ENCODE results near the gene PNN.
"Not testable (repeated sequence)": the region's sequence is repeated elsewhere in the genome, so short reads cannot be mapped to it uniquely, and the experiment has no call there.

The PNN gene

GRCh38 chr14:39181026-39181692, 6.1 kb downstream of the PNN start:
- DNase-seq (ENCODE audit: low read depth in 2 of 2), result no peak

- DNase-seq (ENCODE audit: low read depth in 2 of 2), result no peak
These were observed 6.6 kb downstream of the PNN start for GRCh38 chr14:39181693-39182047.

DNA sequence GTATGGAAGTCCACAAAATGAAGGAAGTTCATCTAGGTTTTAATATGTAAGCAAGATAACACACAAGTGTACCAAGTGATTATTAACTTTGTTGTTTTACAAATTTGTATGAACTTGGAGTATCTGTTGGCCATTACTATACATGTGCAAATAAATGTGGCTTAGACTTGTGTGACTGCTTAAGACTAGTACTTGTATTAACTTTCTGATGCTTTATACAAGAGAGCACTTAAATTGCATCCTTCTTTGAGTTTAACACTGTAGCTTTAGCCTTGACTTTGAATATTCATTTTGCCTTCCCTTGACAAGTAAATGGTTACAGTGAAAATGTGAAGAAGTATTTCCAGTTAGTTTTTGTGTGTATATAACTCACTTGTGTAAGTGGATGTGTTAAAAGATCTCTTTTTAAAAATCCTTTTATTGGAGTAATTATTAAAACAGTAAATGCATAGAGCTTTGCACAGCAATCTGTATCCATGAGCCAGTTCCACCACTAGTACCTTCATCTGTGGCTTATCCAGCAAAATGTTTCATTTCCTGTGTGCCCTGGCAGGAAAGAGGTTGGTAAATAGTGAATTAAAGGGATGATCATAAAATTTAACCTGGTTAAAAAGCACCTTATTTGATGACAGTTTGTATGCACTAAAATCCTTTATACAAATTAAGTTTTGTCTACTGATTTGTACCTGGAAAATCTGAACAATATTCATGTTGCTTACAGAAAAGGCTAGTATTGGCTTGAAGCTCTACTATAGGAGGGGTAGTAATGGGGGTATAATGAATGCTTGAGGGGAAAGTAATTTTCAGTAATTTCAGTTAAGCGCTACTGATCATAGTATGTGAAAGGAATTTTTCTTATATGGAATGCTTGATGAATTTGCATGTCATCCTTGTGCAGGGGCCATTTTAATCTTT, 8.0 kb downstream of the PNN start:
- DNase-seq (ENCODE audit: low read depth in 2 of 2), result no peak

GRCh38 chr14:39183685-39184003, 8.6 kb downstream of the PNN start:
- DNase-seq (ENCODE audit: low read depth in 2 of 2), result not testable (repeated sequence)

- no peak for DNase-seq (ENCODE audit: low read depth in 2 of 2)
These were observed 9.7 kb downstream of the PNN start for GRCh38 chr14:39184628-39185255.

DNA sequence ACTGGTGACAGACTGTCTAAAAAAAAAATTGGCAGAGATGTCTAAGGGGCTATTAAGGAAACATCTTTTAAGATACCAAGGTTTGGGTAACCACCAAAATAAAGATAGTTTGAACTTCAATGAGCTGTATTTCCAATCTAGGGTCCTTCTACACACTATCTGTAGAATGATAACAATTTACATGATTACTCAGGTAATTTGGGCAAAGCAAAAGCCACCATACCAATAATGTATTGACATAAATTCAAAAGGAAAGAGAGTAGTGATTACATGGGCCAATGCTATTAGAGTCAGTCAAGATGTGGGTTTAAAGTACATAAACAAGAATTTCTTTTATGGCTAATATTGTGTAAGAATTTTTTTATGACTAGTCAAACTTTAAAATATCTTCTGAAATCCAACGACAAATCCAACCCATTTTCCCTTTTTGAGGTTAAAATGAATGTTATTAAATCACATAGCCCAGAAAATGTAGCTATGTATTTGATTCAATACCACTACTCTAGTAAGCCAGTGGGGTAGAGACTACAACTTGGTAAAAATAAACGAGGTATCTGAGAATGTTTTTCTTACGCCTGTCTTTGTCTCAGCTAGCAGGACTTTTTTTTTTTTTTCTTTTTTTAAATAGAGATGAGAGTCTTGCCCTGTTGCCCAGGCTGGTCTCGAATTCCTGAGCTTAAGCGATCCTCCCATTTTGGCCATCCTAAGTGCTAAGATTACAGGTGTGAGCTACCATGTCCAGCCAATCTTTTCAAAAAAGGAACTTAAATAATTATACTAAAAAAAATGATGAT, 10.4 kb downstream of the PNN start:
- no peak for DNase-seq (ENCODE audit: low read depth in 2 of 2)

DNA sequence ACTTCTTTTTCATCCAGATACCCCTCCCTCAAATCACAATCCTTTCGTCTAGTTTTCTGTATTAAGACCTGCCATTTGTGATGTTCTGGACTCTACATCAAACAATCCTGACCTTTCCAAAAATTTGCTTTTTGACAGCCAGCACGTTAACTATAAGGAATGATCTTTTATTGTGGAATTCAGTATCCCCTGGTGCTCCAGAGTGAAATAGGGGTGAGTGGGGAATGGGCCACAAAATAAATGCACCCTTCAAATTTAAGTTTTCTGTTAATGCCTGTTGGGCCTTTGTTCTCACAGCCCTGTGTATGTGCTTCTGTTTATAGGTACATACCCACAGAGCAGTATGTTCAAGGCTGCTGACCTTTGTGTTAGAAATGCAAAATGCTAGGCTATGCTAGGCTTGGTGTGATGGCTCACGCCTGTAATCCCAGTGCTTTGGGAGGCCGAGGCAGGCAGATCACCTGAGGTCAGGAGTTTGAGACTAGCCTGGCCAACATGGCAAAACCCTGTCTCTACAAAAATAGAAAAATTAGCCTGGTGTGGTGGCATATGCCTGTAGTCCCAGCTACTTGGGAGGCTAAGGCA, 12.0 kb downstream of the PNN start:
- DNase-seq (ENCODE audit: low read depth in 2 of 2), result no peak

GRCh38 chr14:39203659-39204606, 28.9 kb downstream of the PNN start:
- DNase-seq (ENCODE audit: low read depth in 2 of 2), result no peak

GRCh38 chr14:39207430-39207829, 32.4 kb downstream of the PNN start:
- not testable (repeated sequence) for DNase-seq (ENCODE audit: low read depth in 2 of 2)

DNA sequence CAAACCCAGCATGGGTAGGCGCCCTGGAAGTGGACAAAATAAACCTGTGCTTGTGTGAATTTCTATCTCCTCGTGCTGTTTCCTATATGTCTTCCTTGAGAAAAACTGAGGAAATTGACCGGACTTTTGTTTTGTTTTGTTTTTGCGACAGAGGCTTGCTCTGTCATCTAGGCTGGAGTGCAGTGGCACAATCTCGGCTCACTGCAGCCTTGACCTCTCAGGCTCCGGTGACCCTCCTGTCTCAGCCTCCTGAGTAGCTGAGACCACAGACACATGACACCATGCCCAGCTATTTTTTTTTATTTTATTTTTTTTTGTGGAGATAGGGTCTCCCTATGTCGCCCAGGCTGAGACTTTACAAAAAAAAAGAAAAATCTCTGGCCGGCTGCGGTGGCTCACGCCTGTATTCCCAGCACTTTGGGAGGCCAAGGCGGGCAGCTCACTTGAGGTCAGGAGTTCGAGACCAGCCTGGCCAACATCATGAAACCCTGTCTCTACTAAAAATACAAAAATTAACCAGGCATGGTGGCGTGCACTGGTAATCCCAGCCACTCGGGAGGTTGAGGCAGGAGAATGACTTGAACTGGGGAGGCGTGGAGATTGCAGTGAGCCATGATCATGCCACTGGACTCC, 36.2 kb downstream of the PNN start:
- no peak for DNase-seq (ENCODE audit: low read depth in 2 of 2)

DNA sequence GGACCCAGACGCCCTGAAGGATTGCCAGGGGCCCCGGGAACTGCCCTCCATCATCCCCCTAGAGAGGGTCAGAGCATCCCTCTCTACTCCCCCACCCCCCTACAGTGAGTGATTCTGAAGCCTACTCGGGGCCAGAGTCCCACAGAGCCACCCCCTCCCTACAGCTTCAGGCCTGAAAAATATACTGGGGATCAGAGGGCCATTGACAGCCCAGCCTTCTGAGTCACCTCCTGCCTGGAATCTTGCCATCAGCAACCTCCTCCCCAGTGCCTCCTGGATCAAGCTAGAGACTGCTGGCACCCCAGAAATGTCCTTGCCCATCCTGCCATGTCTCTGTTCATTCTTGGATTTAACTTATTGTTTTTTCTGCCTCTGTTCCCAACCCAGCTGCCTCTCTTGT, 37.0 kb downstream of the PNN start:
- DNase-seq (ENCODE audit: low read depth in 2 of 2), result no peak

- DNase-seq (ENCODE audit: low read depth in 2 of 2), result no peak
These were observed 37.6 kb downstream of the PNN start for GRCh38 chr14:39212693-39213092.

- no peak for DNase-seq (ENCODE audit: low read depth in 2 of 2)
These were observed 42.3 kb downstream of the PNN start for GRCh38 chr14:39217214-39217879.

GRCh38 chr14:39218171-39218769, 43.2 kb downstream of the PNN start:
- DNase-seq (ENCODE audit: low read depth in 2 of 2), result no peak

GRCh38 chr14:39219075-39219499, 44.0 kb downstream of the PNN start:
- DNase-seq (ENCODE audit: low read depth in 2 of 2), result no peak

DNA sequence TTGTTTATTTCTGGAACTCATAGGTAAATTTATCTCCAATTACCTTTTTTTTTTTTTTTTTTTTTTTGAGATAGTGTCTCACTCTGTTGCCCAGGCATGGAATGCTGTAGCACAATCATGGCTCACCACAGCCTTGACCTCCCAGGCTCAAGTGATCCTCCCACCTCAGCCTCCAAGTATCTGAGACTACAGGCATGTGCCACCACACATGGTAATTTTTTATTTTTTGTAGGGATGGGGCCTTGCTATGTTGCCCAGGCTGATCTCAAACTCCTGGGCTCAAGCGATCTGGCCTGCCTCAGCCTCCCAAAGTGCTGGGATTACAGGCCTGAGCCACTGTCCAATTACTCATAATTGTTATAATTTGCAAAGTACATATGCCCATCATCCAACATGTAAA, 45.4 kb downstream of the PNN start:
- DNase-seq (ENCODE audit: low read depth in 2 of 2), result not testable (repeated sequence)

- DNase-seq (ENCODE audit: low read depth in 2 of 2), result no peak
These were observed 53.0 kb downstream of the PNN start for GRCh38 chr14:39228044-39228443.

DNA sequence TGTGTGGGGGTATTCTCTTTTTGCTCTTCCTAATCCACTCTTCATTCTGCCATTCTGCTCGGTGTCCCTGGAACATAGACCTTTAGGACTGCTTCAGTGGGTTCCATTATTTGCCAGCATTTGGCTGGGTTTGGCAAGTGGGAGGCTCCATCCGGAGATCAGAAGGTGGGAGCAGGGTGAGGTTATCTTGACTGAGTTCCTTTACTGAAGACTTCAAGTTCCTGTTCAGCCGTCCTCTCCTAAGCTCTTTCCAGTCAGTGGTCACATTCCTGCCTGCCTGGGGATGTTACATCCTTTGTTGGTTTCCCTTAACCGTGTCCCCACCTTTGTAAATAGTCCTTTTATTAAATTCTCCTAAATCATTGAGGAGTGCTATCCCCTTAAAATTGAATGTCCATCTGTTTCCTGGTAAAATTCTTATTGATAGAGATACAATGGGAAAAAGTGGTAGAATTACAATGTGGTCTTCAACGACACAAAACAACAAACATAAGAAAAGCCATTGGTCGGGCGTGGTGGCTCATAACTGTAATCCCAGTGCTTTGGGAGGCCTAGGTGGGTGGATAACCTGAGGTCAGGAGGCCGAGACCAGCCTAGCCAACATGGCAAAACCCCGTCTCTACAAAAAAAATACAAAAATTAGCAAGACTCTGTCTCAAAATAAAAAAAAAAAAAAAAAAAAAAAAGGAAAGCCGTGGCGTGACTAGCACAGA, 53.6 kb downstream of the PNN start:
- DNase-seq (ENCODE audit: low read depth in 2 of 2), result no peak

GRCh38 chr14:39229222-39229543, 54.1 kb downstream of the PNN start:
- peak; percentile 13 to 36 for DNase-seq (ENCODE audit: low read depth in 2 of 2)
